Measurements from ENCODE around the gene SHROOM3.

Gene SHROOM3

DNA sequence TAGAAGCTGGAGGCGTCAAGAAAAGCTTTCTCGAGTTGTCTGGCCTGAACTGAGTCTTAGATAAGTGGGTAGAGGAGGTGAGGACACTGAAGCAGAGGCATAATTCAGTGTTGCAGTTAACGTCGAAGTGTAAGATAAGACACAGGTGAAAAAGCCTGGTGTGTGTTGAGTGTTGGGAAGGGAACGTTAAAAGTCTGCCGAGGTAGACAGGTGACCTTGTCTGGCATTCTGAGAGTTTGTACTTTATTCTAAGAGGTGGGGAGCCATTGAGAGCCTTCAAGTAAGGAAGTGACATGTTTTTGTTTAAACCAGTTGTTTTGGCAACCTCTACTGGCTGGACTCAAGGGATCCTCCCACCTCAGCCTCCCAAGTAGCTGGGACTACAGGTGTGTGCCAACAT, 219.1 kb downstream of the SHROOM3 start:
- Histone ChIP-seq H3K9me3 (no peaks in the 10 kb centered on the region), H3K36me3 (no peaks in the 10 kb centered on the region), H3K4me3 (ENCODE audit: low read depth in 1 of 2, low read length in 1 of 2) (no peak overlapping the region), H3K27me3 (no peaks in the 10 kb centered on the region), H3K27ac (no peak overlapping the region), H3K4me1 (ENCODE audit: control insufficient read depth in 1 of 2, insufficient read depth in 1 of 2, low read depth in 1 of 2, low read length in 1 of 2) (no peaks in the 10 kb centered on the region)
- TF ChIP-seq, protein P1, sequence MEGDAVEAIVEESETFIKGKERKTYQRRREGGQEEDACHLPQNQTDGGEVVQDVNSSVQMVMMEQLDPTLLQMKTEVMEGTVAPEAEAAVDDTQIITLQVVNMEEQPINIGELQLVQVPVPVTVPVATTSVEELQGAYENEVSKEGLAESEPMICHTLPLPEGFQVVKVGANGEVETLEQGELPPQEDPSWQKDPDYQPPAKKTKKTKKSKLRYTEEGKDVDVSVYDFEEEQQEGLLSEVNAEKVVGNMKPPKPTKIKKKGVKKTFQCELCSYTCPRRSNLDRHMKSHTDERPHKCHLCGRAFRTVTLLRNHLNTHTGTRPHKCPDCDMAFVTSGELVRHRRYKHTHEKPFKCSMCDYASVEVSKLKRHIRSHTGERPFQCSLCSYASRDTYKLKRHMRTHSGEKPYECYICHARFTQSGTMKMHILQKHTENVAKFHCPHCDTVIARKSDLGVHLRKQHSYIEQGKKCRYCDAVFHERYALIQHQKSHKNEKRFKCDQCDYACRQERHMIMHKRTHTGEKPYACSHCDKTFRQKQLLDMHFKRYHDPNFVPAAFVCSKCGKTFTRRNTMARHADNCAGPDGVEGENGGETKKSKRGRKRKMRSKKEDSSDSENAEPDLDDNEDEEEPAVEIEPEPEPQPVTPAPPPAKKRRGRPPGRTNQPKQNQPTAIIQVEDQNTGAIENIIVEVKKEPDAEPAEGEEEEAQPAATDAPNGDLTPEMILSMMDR (IDR thresholded peaks at IDR 0.05): no peak

DNA sequence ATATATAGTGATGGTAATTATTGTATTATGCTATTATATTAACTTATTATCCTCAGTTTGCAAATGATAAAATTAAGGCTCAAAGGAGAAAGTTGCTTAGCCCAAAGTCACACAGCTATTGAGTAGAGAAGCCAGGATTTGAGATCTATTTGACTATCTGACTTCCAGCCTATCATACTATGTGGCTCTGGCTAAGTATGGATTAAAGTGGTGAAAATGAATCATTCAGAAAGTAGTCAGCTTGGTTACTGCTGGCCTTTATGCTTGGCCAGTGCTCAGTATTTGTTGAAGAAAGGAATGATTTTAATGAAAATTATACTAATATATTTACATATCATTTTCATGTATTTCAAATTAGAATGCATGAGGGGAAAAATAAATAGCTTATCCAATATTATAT, 219.8 kb downstream of the SHROOM3 start:
- TF ChIP-seq, protein P1 (IDR thresholded peaks at IDR 0.05): no peak
- H3K27me3 ChIP-seq: no peaks in the 10 kb centered on the region
- H3K36me3 ChIP-seq: no peaks in the 10 kb centered on the region
- no peak overlapping the region for H3K27ac ChIP-seq
- H3K4me3 ChIP-seq (ENCODE audit: low read depth in 1 of 2, low read length in 1 of 2): no peak overlapping the region
- H3K9me3 ChIP-seq: no peaks in the 10 kb centered on the region
- H3K4me1 ChIP-seq (ENCODE audit: control insufficient read depth in 1 of 2, insufficient read depth in 1 of 2, low read depth in 1 of 2, low read length in 1 of 2): no peaks in the 10 kb centered on the region

DNA sequence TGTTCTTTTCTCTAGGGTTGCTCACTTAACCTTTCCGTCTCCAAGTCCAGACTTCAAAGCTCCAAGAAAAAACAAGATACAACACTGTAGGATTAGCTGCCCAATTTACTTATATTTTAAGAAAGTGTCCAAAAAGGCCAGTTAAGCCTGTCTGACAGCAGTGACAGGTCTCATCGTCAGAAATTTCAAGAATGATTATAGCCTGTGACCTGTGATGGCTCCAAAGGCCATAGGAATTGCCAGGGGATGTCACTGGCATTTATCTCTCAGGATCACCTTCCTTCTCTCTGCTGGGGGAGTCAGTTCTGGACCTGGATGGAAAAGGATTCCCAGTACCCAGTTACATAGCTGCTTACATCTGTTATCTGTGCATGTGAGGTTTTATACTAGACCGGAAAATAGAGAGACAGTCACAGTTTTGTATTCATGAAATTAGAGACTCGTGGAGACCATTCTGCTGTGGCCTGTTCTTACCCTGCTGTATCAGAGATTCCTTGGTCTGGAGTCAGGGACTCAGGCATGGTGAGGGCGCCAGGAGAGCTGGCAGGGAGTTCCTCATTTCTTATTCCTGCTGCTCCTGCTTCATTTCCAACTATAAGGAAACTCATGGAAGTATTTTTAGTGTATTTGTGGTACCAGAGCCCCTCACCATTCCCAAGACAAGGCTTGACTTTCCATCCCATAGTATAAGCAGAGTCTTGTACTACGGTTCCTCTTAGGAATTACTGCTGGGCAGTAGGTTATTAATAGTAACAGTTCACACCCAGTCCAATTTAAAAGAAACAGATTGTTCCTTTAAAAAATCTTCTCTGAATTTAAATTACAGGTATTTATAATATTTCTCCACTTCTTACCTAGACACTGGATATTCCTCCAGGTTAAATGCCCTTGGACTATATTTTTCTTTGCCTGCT, 220.8 kb downstream of the SHROOM3 start:
- TF ChIP-seq, protein P1 (IDR thresholded peaks at IDR 0.05): no peak
- no peaks in the 10 kb centered on the region for H3K4me1 ChIP-seq (ENCODE audit: control insufficient read depth in 1 of 2, insufficient read depth in 1 of 2, low read depth in 1 of 2, low read length in 1 of 2)
- no peaks in the 10 kb centered on the region for H3K27me3 ChIP-seq
- no peak overlapping the region for H3K4me3 ChIP-seq (ENCODE audit: low read depth in 1 of 2, low read length in 1 of 2)
- no peaks in the 10 kb centered on the region for H3K9me3 ChIP-seq
- no peak overlapping the region for H3K27ac ChIP-seq
- H3K36me3 ChIP-seq: no peaks in the 10 kb centered on the region

DNA sequence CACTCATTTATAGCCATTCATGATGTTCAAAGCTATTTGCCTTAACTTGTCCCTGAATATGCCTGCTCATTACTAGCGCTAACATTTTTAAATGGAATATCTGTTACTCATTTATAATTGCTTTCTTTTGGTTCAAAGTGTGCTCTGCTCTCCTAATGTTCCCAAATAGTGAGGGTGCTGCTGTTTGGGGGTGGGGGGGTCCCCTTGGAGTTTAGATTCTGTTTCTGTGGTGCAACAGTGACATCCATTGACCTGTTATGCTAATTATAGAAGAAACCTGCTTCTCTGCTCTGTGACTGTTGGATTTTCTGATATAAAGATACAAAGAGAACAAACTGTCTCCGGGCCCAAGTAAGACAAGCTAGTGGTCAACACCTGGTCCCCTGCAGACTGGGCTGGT, 222.4 kb downstream of the SHROOM3 start:
- Histone ChIP-seq H3K36me3 (no peaks in the 10 kb centered on the region), H3K27me3 (no peaks in the 10 kb centered on the region), H3K4me3 (ENCODE audit: low read depth in 1 of 2, low read length in 1 of 2) (no peak overlapping the region), H3K4me1 (ENCODE audit: control insufficient read depth in 1 of 2, insufficient read depth in 1 of 2, low read depth in 1 of 2, low read length in 1 of 2) (no peaks in the 10 kb centered on the region), H3K9me3 (no peaks in the 10 kb centered on the region), H3K27ac (no peak overlapping the region)
- TF ChIP-seq, protein P1 (IDR thresholded peaks at IDR 0.05): no peak

DNA sequence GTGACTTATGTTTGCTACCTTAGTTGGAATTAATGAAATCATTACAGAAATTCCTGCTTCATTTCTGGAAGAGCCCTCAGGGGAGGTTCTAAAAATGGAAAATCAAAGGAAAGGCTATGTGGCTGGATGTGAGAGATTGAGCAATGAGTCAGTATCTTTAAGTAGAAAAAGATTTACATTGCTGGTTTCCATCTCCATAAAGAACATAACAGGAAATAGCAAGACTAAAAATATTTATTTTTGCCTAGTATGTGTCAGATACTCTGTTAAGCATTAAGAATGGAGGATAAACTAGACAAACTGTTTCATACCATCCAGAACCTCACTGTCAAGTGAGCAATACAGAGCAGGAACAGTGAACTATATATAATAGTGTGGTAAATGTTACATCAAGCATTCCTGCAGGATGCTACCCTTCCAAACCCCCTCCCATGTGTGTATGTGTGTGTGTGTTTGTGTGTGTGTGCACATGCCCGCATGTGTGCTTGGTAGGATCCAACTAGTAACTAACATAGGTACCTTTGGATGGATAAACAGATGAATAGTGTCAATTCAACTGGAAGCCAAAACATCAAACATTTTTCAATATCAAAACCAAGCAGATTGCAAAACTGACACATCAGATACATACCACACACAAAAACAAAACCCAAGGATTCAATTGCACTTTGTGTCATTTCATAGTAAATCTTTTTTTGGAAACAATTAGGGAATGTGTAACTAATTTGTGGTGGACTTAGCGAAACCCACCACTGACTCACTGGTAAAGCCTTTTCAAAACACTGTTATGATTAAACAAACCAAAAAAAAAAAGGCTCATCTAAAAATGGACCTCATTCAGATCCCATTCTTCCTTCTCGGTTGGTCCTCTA, 223.4 kb downstream of the SHROOM3 start:
- Histone ChIP-seq H3K9me3 (no peaks in the 10 kb centered on the region), H3K27ac (no peak overlapping the region), H3K4me1 (ENCODE audit: control insufficient read depth in 1 of 2, insufficient read depth in 1 of 2, low read depth in 1 of 2, low read length in 1 of 2) (no peaks in the 10 kb centered on the region), H3K4me3 (ENCODE audit: low read depth in 1 of 2, low read length in 1 of 2) (no peak overlapping the region), H3K27me3 (no peaks in the 10 kb centered on the region), H3K36me3 (no peaks in the 10 kb centered on the region)
- TF ChIP-seq, protein P1 (IDR thresholded peaks at IDR 0.05): no peak
